Caco-2 (cell line): ENCODE results near the gene TEX22. TPM values are rescaled to one million over a fixed set of nuclear protein-coding genes. Genes with fewer than 3 reads are reported as not detected.

Source experiments
- BruUV-seq: library from RNA; stranded (reverse); fragments of 400-500 nt; replicated peaks from 2 replicates; lab custom pipeline; 2021; lab: Mats Ljungman, UMichigan
- CTCF ChIA-PET: fragments of 300-600 bp; sonication (Branson Sonifier 250); formaldehyde crosslinking; loops from one replicate; lab custom pipeline; 2022; ENCODE audit warnings: antibody characterized with exemption; lab: Charles Lee
- POLR2A ChIA-PET: fragments of 300-600 bp; sonication (Branson Sonifier 250); formaldehyde crosslinking; loops from one replicate; lab custom pipeline; 2022; ENCODE audit warnings: antibody characterized with exemption; lab: Charles Lee
- DNase-seq, 2 experiments: peaks; one replicate each; pipeline versions ENCODE4 v3.0.0 to v3.0.0-alpha.2; 2020 to 2022
- H3K27me3 ChIP-seq: replicated peaks from 2 replicates; pipeline ENCODE4 v1.6.0; 2011; ENCODE audit warnings: low read length; ENCODE audit not compliant: control insufficient read depth, insufficient read depth
- H3K36me3 ChIP-seq: 2 replicates; pipeline ENCODE4 v1.5.1; 2011; ENCODE audit warnings: low read length; ENCODE audit not compliant: control insufficient read depth, insufficient read depth
- H3K4me1 ChIP-seq: fragments of 250-450 bp; sonication (Bioruptor Pico); 2 replicates; pipeline ENCODE4 v1.5.1; 2020; ENCODE audit warnings: mild to moderate bottlenecking
- H3K4me3 ChIP-seq: 2 replicates; pipeline ENCODE4 v1.5.1; 2011; ENCODE audit warnings: low read depth, mild to moderate bottlenecking, control low read depth, low read length
- H3K9me3 ChIP-seq: fragments of 250-450 bp; sonication (Bioruptor Pico); 2 replicates; pipeline ENCODE4 v1.5.1; 2020; ENCODE audit warnings: mild to moderate bottlenecking, moderate library complexity
- H3K27ac Mint-ChIP-seq: one replicate; pipeline ENCODE4 v1.8.0; 2022; ENCODE audit warnings: mixed read lengths; ENCODE audit not compliant: unreplicated experiment
- H3K27me3 Mint-ChIP-seq: one replicate; pipeline ENCODE4 v1.8.0; 2022; ENCODE audit warnings: mixed read lengths; ENCODE audit not compliant: insufficient read depth, unreplicated experiment
- H3K36me3 Mint-ChIP-seq: one replicate; pipeline ENCODE4 v1.8.0; 2022; ENCODE audit warnings: mild to moderate bottlenecking, mixed read lengths; ENCODE audit not compliant: insufficient read depth, unreplicated experiment
- H3K4me1 Mint-ChIP-seq: one replicate; pipeline ENCODE4 v1.8.0; 2022; ENCODE audit warnings: low read depth, mixed read lengths; ENCODE audit not compliant: unreplicated experiment
- H3K4me3 Mint-ChIP-seq: one replicate; pipeline ENCODE4 v1.8.0; 2022; ENCODE audit warnings: mild to moderate bottlenecking, moderate library complexity, mixed read lengths; ENCODE audit not compliant: unreplicated experiment
- H3K9me3 Mint-ChIP-seq: one replicate; pipeline ENCODE4 v1.8.0; 2022; ENCODE audit warnings: mixed read lengths; ENCODE audit not compliant: unreplicated experiment
- CTCF ChIP-seq, 2 experiments: fragments of 200-600 bp in 1 of 2; IDR thresholded peaks; 1 replicate in 1 of 2; 2 replicates in 1 of 2; pipeline versions ENCODE4 v1.5.1 to v1.8.0; 2011 to 2022; ENCODE audit warnings: antibody characterized with exemption in 1 of 2, control low read depth in 1 of 2, inconsistent platforms in 1 of 2, low read depth in 1 of 2, low read length in 1 of 2, mild to moderate bottlenecking in 1 of 2, moderate library complexity in 1 of 2; ENCODE audit not compliant: insufficient read depth in 1 of 2, severe bottlenecking in 1 of 2, unreplicated experiment in 1 of 2
- intact Hi-C: fragments of 100-400 bp; cut with micrococcal nuclease; formaldehyde crosslinking; loops from one replicate; pipeline ENCODE4 v1.10.0; 2022; ENCODE audit not compliant: unreplicated experiment
- total RNA-seq: library from RNA; stranded (reverse); gene quantifications from 2 replicates; pipeline ENCODE4 v1.2.3, GENCODE V29; 2022

Gene TEX22
- total RNA-seq, 1 experiment from 2014 or later, result 0.86 TPM

- peaks cover 2% of the 10 kb centered on the region for H3K4me1 Mint-ChIP-seq
- H3K9me3 Mint-ChIP-seq, result no peaks in the 10 kb centered on the region
- H3K36me3 Mint-ChIP-seq, result peaks cover 64% of the 10 kb centered on the region
- no TSS peak for BruUV-seq
- H3K4me1 ChIP-seq, result 0 out of 2 replicates have a peak, but pooled peaks cover under 1% of the 10 kb centered on the region
- ChIA-PET POLR2A (no interaction called here), CTCF (no interaction called here)
- DNase-seq, result no peak
- H3K9me3 ChIP-seq, result no peaks in the 10 kb centered on the region
- H3K4me3 Mint-ChIP-seq, result no peak overlapping the region
- no peaks in the 10 kb centered on the region for H3K27me3 Mint-ChIP-seq
- no peaks in the 10 kb centered on the region for H3K27me3 ChIP-seq
- H3K4me3 ChIP-seq, result no peak overlapping the region
- intact Hi-C loops, result no loop called here
- peaks cover 2% of the 10 kb centered on the region; the same call in 1 of the 2 replicates for H3K36me3 ChIP-seq
- H3K27ac Mint-ChIP-seq, result no peak overlapping the region
- TF ChIP-seq CTCF (IDR thresholded peaks at IDR 0.05; ENCODE audit: insufficient read depth in 1 of 2, low read depth in 1 of 2, low read length in 1 of 2, severe bottlenecking in 1 of 2, unreplicated experiment in 1 of 2), result no peak
Observed at GRCh38 chr14:105427936-105428485, 29.7 kb downstream of the TEX22 start.

GRCh38 chr14:105430042-105430441, 31.7 kb downstream of the TEX22 start:
- H3K36me3 Mint-ChIP-seq, result peaks cover 52% of the 10 kb centered on the region
- no peaks in the 10 kb centered on the region for H3K27me3 ChIP-seq
- CTCF ChIA-PET, result no interaction called here
- no peaks in the 10 kb centered on the region for H3K9me3 ChIP-seq
- H3K4me3 Mint-ChIP-seq, result no peak overlapping the region
- intact Hi-C loops, result no loop called here
- no peak overlapping the region for H3K27ac Mint-ChIP-seq
- H3K9me3 Mint-ChIP-seq, result no peaks in the 10 kb centered on the region
- BruUV-seq, result no TSS peak
- POLR2A ChIA-PET, result no interaction called here
- H3K27me3 Mint-ChIP-seq, result no peaks in the 10 kb centered on the region
- no peak for TF ChIP-seq CTCF (IDR thresholded peaks at IDR 0.05; ENCODE audit: insufficient read depth in 1 of 2, low read depth in 1 of 2, low read length in 1 of 2, severe bottlenecking in 1 of 2, unreplicated experiment in 1 of 2)
- no peak overlapping the region for H3K4me3 ChIP-seq
- peaks cover 4% of the 10 kb centered on the region for H3K4me1 Mint-ChIP-seq
- H3K4me1 ChIP-seq, result 0 out of 2 replicates have a peak, but pooled peaks cover 4% of the 10 kb centered on the region
- H3K36me3 ChIP-seq, result peaks cover 1% of the 10 kb centered on the region; the same call in 1 of the 2 replicates
- no peak for DNase-seq

GRCh38 chr14:105430565-105430964, 32.2 kb downstream of the TEX22 start:
- CTCF ChIA-PET, result no interaction called here
- H3K36me3 Mint-ChIP-seq, result peaks cover 49% of the 10 kb centered on the region
- no peaks in the 10 kb centered on the region for H3K27me3 Mint-ChIP-seq
- H3K27me3 ChIP-seq, result no peaks in the 10 kb centered on the region
- H3K9me3 Mint-ChIP-seq, result no peaks in the 10 kb centered on the region
- H3K4me3 Mint-ChIP-seq, result no peak overlapping the region
- DNase-seq, result no peak
- intact Hi-C loops, result no loop called here
- no TSS peak for BruUV-seq
- H3K4me3 ChIP-seq, result no peak overlapping the region
- peaks cover 4% of the 10 kb centered on the region for H3K4me1 Mint-ChIP-seq
- 0 out of 2 replicates have a peak, but pooled peaks cover 4% of the 10 kb centered on the region for H3K4me1 ChIP-seq
- TF ChIP-seq CTCF (IDR thresholded peaks at IDR 0.05; ENCODE audit: insufficient read depth in 1 of 2, low read depth in 1 of 2, low read length in 1 of 2, severe bottlenecking in 1 of 2, unreplicated experiment in 1 of 2), result no peak
- H3K36me3 ChIP-seq, result peaks cover 1% of the 10 kb centered on the region; the same call in 1 of the 2 replicates
- H3K27ac Mint-ChIP-seq, result no peak overlapping the region
- H3K9me3 ChIP-seq, result no peaks in the 10 kb centered on the region
- POLR2A ChIA-PET, result no interaction called here
